CD4-positive, CD25-positive, alpha-beta regulatory T cell (primary cell): Measurements from ENCODE around the gene ZC3H4. TPM values are rescaled to one million over a fixed set of nuclear protein-coding genes. Genes with fewer than 3 reads are reported as not detected.

ENCODE experiments used
- ATAC-seq, 2 donors: fragments of 150-1000 bp; cut with Tn5 transposase; one replicate each; pipeline ENCODE4 v1.10.0; 2021; ENCODE audit warnings: low read depth in 2 of 2, moderate number of reproducible peaks in 2 of 2, moderate library complexity in 1 of 2
- DNase-seq, 3 donors: peaks; one replicate each; pipeline versions ENCODE4 v3.0.0 to v3.0.0-alpha.2; 2012 to 2022; ENCODE audit warnings: mixed read lengths in 1 of 3
- H3K27ac ChIP-seq: one replicate; pipeline ENCODE4 v1.7.0; 2013; ENCODE audit warnings: mild to moderate bottlenecking, low read length; ENCODE audit not compliant: insufficient read depth, poor library complexity, severe bottlenecking
- H3K27me3 ChIP-seq: one replicate; pipeline ENCODE4 v1.7.0; 2013; ENCODE audit warnings: low read length; ENCODE audit not compliant: control insufficient read depth, insufficient read depth
- H3K36me3 ChIP-seq: one replicate; pipeline ENCODE4 v1.7.0; 2013; ENCODE audit warnings: mild to moderate bottlenecking, low read length, moderate library complexity; ENCODE audit not compliant: control insufficient read depth, insufficient read depth
- H3K4me1 ChIP-seq: 2 replicates; pipeline ENCODE4 v1.7.0; 2013; ENCODE audit warnings: mild to moderate bottlenecking, low read length; ENCODE audit not compliant: insufficient read depth, control insufficient read depth, poor library complexity, severe bottlenecking
- H3K4me3 ChIP-seq: one replicate; pipeline ENCODE4 v1.7.0; 2013; ENCODE audit warnings: low read depth, mild to moderate bottlenecking, low read length, moderate library complexity
- H3K9me3 ChIP-seq, 2 experiments: 1 replicate in 1 of 2; 2 replicates in 1 of 2; pipeline ENCODE4 v1.7.0; 2013; ENCODE audit warnings: low read length in 2 of 2, mild to moderate bottlenecking in 1 of 2, moderate library complexity in 1 of 2; ENCODE audit not compliant: control insufficient read depth in 2 of 2
- H3K27ac Mint-ChIP-seq, 3 donors: one replicate each; pipeline ENCODE4 v1.8.0; 2020 to 2022; ENCODE audit warnings: mild to moderate bottlenecking in 3 of 3, mixed read lengths in 3 of 3, moderate library complexity in 2 of 3
- H3K27me3 Mint-ChIP-seq: one replicate; pipeline ENCODE4 v1.8.0; 2022; ENCODE audit warnings: mild to moderate bottlenecking, mixed read lengths
- H3K36me3 Mint-ChIP-seq: one replicate; pipeline ENCODE4 v1.8.0; 2020; ENCODE audit warnings: mixed read lengths
- H3K4me1 Mint-ChIP-seq, 4 donors: one replicate each; pipeline ENCODE4 v1.8.0; 2020 to 2022; ENCODE audit warnings: mixed read lengths in 4 of 4, mild to moderate bottlenecking in 1 of 4
- H3K4me3 Mint-ChIP-seq, 4 donors: one replicate each; pipeline ENCODE4 v1.8.0; 2020 to 2022; ENCODE audit warnings: mild to moderate bottlenecking in 4 of 4, mixed read lengths in 4 of 4, moderate library complexity in 3 of 4
- H3K9me3 Mint-ChIP-seq, 7 donors: one replicate each; pipeline ENCODE4 v1.8.0; 2020 to 2022; ENCODE audit warnings: mixed read lengths in 7 of 7, mild to moderate bottlenecking in 3 of 7, moderate library complexity in 2 of 7
- polyA plus RNA-seq, 4 donors: library from polyadenylated mRNA; unstranded; fragments of 300-500 nt; fragmentation: Illumina TruSeq; gene quantifications; one replicate each; pipeline ENCODE4 v1.2.3, GENCODE V29; 2021
- total RNA-seq: library from RNA; stranded (reverse); gene quantifications from one replicate; pipeline ENCODE4 v1.2.3, GENCODE V29; 2022

The ZC3H4 gene
- total and polyA plus RNA-seq, 5 donors from 2014 or later = 0.58 to 84.7 (median 0.78) TPM

GRCh38 chr19:47020992-47021496 is 92.5 kb downstream of the ZC3H4 start:
- Histone ChIP-seq H3K27me3 (peaks cover 15% of the 10 kb centered on the region), H3K9me3 (no peaks in the 10 kb centered on the region), H3K27ac (no peak overlapping the region), H3K36me3 (no peaks in the 10 kb centered on the region), H3K4me1 (peaks cover 29% of the 10 kb centered on the region), H3K4me3 (no peak overlapping the region)
- Mint-ChIP-seq H3K9me3 (peaks cover 0 to 3% (median 0%) of the 10 kb centered on the region in 7 donors), H3K36me3 (no peaks in the 10 kb centered on the region), H3K4me3 (peak overlapping the region in 2 of 4 donors; percentile 39 to 54), H3K27me3 (peaks cover 60% of the 10 kb centered on the region), H3K4me1 (peaks cover 0 to 17% (median 9%) of the 10 kb centered on the region in 4 donors), H3K27ac (no peak overlapping the region)
- DNase-seq = no peak
- ATAC-seq = no peak

DNA sequence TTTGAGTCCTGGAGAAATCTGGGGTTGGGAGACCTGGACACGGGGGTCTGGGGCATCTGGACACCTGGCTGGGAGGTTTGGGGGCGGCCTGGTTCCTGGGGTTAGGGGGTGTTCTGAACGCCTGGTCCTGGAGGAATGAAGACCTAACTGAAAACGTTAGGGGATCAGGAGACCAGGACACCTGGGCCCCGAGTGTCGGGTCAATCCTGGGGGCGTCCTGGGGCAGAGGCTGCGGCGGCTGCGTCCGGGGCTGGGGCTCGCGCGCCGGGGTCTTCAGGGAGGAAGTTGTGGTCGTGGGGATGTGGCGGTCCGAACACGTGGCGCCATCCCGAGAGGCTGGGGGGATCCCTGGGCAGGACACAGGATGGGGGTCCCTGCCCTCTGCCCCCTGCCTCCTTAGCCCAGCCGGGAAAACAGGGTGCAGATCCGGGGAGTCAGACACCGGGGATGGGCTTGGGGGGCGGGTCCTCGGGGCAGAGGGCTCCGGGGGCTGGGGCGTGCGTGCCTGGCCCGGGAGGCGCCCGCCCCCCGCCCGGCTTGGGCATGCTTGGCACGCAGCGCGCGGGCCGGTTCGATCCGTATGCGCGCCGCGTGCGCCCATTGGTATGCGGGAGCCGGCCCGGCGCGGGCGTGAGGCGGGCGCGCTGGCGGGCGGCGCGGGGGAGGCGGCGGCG is 93.3 kb downstream of the ZC3H4 start:
- H3K36me3 ChIP-seq = no peaks in the 10 kb centered on the region
- Mint-ChIP-seq H3K36me3 (no peaks in the 10 kb centered on the region), H3K4me3 (peak overlapping the region in 1 of 4 donors; percentile 22), H3K27me3 (peaks cover 59% of the 10 kb centered on the region), H3K9me3 (peaks cover 0 to 3% (median 0%) of the 10 kb centered on the region in 7 donors), H3K4me1 (peaks cover 0 to 17% (median 9%) of the 10 kb centered on the region in 4 donors), H3K27ac (no peak overlapping the region)
- peaks cover 29% of the 10 kb centered on the region for H3K4me1 ChIP-seq
- H3K27ac ChIP-seq = no peak overlapping the region
- no peaks in the 10 kb centered on the region for H3K9me3 ChIP-seq
- H3K4me3 ChIP-seq = no peak overlapping the region
- H3K27me3 ChIP-seq = peaks cover 15% of the 10 kb centered on the region
- no peak for DNase-seq
- no peak for ATAC-seq

- Mint-ChIP-seq H3K4me3 (peak within 1 kb of the TSS in 3 of 4 donors; percentile 22 to 84 (median 35)), H3K4me1 (peaks cover 0 to 17% (median 9%) of the 10 kb centered on the region in 4 donors), H3K9me3 (peaks cover 0 to 3% (median 0%) of the 10 kb centered on the region in 7 donors), H3K27me3 (peaks cover 62% of the 10 kb centered on the region), H3K27ac (no peak within 1 kb of the TSS), H3K36me3 (no peaks in the 10 kb centered on the region)
- no peaks in the 10 kb centered on the region for H3K36me3 ChIP-seq
- DNase-seq (no peak), ATAC-seq (no peak)
- peaks cover 29% of the 10 kb centered on the region for H3K4me1 ChIP-seq
- no peak within 1 kb of the TSS for H3K27ac ChIP-seq
- H3K4me3 ChIP-seq = no peak within 1 kb of the TSS
- H3K9me3 ChIP-seq = no peaks in the 10 kb centered on the region
- H3K27me3 ChIP-seq = peaks cover 15% of the 10 kb centered on the region
These were observed 94.0 kb downstream of the ZC3H4 start, which contains the start of gene NPAS1 for GRCh38 chr19:47019431-47020041. NPAS1 (plus strand) TSS chr19:47019837; CDS start chr19:47021048, 1,211 bp downstream.

DNA sequence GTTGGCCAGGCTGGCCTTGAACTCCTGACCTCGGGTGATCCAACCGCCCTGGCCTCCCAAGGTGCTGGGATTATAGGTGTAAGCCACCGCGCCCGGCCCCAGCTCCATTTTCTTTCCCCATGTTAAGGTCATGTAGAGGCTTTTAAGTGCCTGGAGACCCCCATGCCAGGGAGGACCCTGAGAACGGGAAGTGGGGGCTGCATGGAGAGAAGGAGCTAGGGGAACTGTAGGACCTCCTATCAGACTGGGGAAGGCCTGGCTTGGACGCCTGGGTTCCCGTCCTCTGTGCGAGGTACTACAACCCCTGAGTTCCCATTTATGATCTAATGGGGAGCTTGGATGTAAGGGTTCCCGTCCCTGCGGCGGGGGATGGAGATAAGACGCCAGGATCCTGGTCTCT is 94.7 kb downstream of the ZC3H4 start:
- H3K4me3 Mint-ChIP-seq = peak overlapping the region in 2 of 4 donors; percentile 35 to 84
- no peaks in the 10 kb centered on the region for H3K36me3 Mint-ChIP-seq
- no peak overlapping the region for H3K27ac ChIP-seq

More for the DNA sequence above, 94.7 kb downstream of the ZC3H4 start:
- Mint-ChIP-seq H3K27me3 (peaks cover 56% of the 10 kb centered on the region), H3K27ac (no peak overlapping the region), H3K4me1 (peaks cover 0 to 17% (median 9%) of the 10 kb centered on the region in 4 donors), H3K9me3 (peaks cover 0 to 3% (median 0%) of the 10 kb centered on the region in 7 donors)
- no peak for DNase-seq
- Histone ChIP-seq H3K36me3 (no peaks in the 10 kb centered on the region), H3K4me1 (peaks cover 29% of the 10 kb centered on the region), H3K27me3 (peaks cover 15% of the 10 kb centered on the region), H3K4me3 (no peak overlapping the region), H3K9me3 (no peaks in the 10 kb centered on the region)
- no peak for ATAC-seq

Other genes starting within 250 kb of the ZC3H4 start
- 1.5 TPM for gene NPAS1, start 93.9 kb downstream of the ZC3H4 start, total RNA-seq
- under 1 TPM in 1 of 4 donors, not detected in 3; 0.53 TPM for gene NPAS1, start 93.9 kb downstream of the ZC3H4 start, polyA plus RNA-seq
- gene TMEM160, start 65.2 kb downstream of the ZC3H4 start, total RNA-seq = 27.4 TPM
- gene TMEM160, start 65.2 kb downstream of the ZC3H4 start, polyA plus RNA-seq = 100 to 1,000 TPM; 101 to 160 (median 144) TPM
- gene SAE1, start 17.1 kb upstream of the ZC3H4 start, total RNA-seq = 45.5 TPM
- 100 to 1,000 TPM; 106 to 127 (median 115) TPM for gene SAE1, start 17.1 kb upstream of the ZC3H4 start, polyA plus RNA-seq
- 21.2 TPM for gene BBC3, start 117.4 kb upstream of the ZC3H4 start, total RNA-seq
- gene BBC3, start 117.4 kb upstream of the ZC3H4 start, polyA plus RNA-seq = 1 to 10 TPM; 4.2 to 6.7 (median 5.4) TPM
- gene CCDC9, start 142.7 kb upstream of the ZC3H4 start, total RNA-seq = 44.1 TPM
- 10 to 100 TPM in 3 of 4 donors, 1 to 10 TPM in 1; 7.3 to 14.5 (median 12.6) TPM for gene CCDC9, start 142.7 kb upstream of the ZC3H4 start, polyA plus RNA-seq
- gene INAFM1, start 161.1 kb upstream of the ZC3H4 start, total RNA-seq = 11.0 TPM
- 1 to 10 TPM; 1.5 to 3.6 (median 2.1) TPM for gene INAFM1, start 161.1 kb upstream of the ZC3H4 start, polyA plus RNA-seq
- 0.91 TPM for gene C5AR1, start 196.1 kb upstream of the ZC3H4 start, total RNA-seq
- under 1 TPM in 1 of 4 donors, not detected in 3; 0.22 TPM for gene C5AR1, start 196.1 kb upstream of the ZC3H4 start, polyA plus RNA-seq
- 1.9 TPM for gene C5AR2, start 218.4 kb upstream of the ZC3H4 start, total RNA-seq
- gene C5AR2, start 218.4 kb upstream of the ZC3H4 start, polyA plus RNA-seq = under 1 TPM; 0.09 to 0.33 (median 0.21) TPM
- gene DHX34, start 235.5 kb upstream of the ZC3H4 start, total RNA-seq = 11.7 TPM
- 1 to 10 TPM; 2.3 to 3.9 (median 3.3) TPM for gene DHX34, start 235.5 kb upstream of the ZC3H4 start, polyA plus RNA-seq